OCI-M2 (cell line): ENCODE measurements around the gene FAM184B.

Source experiments
- DNase-seq: peaks from one replicate; lab custom pipeline; 2025; ENCODE audit not compliant: unreplicated experiment; lab: John Stamatoyannopoulos, UW

Gene FAM184B

DNA sequence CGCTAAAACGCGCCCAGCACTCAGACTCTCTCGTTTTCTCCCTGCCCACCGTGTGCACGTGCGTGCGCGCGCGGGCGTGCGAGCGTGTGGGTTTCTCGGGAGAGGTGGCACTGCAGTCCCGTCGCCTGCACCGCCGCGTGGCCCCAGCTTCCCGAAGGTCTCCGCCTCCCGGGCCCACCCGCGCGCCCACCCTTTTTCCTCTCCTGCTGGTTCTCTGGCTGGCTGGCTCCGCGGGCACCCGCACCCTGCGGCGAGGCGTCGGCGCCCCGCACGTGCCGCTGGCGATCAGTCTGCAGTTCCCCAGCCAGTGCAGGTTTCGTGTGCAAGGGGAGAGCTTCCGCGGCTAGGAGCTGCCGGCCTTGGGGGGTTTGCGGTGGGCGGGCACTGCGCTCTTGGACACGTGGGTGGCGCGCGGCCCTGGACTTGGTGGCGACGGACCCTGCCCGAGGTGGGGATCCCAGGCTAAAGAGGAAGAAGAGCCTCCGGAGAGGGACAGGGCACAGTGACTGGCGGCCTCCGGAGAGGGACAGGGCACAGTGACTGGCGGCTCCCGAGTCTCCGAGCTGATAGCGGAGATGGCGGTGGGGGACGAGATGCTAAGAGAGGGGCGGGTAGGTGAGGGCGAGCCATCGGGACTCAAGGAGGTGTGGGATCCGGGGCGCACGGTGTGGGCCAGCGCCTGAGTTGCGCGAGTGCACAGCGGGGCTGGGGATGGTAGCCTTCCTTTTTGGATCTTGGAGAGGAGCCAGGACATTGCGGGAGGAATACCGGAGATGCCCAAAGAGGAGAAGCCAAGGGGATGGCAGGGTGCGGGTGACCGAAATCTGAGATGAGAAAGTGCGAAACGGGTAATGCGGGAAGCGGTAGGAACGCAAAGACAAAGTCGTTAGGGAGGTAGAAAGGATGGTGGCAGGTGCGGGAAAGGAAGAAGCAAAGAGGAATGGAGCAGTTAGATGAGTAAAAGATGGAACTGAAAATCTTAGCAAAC is at the start of gene FAM184B:
Gene FAM184B (minus strand): TSS at position 322 of the 988 bp plus-strand sequence. CDS start 322 bp downstream, outside the sequence.
- no peak for DNase-seq

DNA sequence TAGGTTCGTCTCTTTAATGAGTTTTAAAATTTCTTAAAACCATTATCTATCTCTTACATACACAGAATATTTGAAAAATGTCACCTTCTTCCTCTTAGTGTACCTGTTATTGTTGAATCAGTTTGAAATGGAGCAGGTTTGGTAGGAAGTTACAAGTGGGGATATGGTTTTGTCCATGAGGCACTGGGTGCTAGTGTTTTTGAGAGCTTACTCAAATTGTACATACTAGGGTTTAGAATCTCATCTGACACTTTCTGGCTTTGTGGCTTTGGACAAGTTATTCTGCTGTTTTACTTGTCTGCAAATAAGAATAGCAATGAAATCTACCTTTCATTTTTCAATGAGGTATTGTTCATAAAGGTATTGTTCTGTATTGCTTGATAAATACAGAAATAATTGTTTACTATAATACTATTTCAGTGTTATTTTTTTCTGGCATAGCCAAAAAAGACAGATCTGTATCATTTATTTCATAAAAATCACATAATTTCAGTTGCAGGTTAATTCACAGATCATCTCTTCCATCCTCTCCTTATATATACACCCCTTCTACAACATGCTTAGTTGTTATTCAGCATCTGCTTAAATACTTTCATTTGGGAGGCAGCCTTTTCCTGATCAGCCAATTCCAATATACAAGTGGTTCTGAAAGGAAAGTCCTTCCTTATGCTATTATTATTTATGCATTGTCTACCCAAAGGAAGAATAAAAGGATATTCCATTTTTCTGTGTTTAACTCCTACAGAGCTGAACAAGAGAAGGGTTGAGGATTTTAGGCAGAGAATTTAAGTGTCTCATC is 42.6 kb upstream of the FAM184B start:
- no peak for DNase-seq

GRCh38 chr4:17817027-17817426 is 35.6 kb upstream of the FAM184B start:
- DNase-seq = no peak

GRCh38 chr4:17816142-17816541 is 34.7 kb upstream of the FAM184B start:
- DNase-seq = no peak

DNA sequence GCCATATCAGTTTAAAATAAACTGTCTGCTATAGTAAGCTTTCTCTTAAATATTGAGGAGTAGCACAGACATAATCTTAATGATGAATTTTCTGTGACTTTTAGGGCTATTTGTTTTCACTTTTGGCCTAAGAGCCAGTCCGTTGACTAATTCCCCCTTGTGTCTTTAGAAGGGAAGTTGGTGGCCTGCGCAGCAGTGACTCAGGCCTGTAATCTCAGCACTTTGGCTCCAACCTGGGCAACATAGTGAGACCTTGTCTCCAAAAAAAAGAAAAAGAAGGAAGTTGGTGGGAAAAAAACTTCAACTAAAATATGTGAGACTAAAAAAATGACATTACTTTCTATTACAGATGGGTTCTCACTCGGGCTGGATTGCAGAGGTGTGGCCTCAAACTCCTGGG is 32.7 kb upstream of the FAM184B start:
- DNase-seq = no peak

DNA sequence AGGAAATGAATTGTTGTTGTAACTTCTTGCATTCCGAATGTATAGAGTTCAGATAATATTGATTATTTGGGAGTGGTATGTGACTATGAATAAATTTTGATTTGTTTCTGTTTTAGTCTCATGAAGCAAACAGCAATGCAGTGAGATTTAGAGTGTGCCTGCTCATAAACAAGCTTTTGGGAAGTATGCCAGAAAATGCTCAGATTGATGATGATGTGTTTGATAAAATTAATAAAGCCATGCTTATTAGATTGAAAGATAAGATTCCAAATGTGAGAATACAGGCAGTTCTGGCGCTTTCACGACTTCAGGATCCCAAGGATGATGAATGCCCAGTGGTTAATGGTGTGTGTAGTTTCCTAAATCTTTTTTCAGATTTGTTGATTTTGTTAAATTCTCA is 31.4 kb upstream of the FAM184B start:
- DNase-seq = no peak

GRCh38 chr4:17812125-17812524 is 30.7 kb upstream of the FAM184B start:
- DNase-seq = no peak

DNA sequence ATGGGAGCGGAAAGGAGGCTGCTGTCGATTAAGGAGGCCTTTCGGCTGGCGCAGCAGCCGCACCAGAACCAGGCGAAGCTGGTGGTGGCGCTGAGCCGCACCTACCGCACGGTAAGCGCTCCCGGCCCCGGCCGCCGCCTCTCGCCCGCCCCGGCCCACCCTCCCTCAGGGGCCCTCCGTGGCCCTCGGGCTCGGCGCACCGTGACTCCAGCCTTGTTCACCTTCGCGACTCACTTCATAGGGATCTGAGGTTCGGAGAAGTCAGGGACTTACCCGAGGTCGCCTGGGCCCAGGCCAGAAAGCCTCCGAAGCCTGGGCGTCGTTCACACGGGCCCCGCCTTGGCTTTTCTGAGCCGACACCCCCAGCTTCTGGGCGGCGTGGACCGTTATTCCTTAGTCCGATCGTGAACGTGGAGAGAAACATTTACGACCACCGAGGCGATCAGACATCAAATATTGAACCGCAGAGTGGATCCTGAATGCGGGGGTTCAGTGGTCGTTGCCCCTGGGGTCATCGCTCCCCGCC is 29.7 kb upstream of the FAM184B start:
- no peak for DNase-seq

DNA sequence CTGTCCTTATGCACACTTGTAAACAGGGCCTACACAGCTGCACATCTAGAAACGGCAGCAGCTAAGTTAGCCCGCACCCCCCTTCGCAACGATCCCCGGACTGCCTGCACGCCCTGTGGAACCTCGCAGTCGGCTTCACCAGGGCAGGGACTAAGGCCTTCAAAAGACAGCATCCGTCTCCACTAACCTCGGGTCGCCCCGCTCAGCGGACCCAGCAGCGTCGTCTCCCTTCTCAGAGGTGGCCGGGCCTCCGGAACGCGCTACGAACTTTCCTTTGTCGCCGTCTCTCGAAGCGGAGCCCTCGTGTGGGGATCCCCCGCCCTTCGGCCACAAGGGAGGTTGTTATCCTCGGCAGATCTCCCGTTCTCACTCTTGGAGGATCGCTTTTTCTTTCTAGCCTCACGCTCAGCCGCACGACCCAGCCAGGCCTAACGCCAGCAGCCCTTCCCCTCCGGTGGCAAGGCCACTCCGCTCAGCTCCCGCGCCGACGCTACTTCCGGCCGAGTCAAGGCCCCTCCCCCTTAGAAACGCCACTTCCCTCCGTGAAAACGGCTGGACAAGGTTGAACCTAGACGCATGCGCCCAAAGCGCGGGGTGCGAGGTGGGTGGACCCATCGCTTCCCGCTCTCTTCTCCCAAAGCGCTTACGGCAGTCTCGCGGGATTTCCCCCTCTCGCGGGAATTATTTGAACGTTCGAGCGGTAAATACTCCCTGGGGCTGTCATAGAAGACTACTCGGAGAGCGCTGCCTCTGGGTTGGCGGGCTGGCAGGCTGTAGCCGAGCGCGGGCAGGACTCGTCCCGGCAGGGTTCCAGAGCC is 29.0 kb upstream of the FAM184B start, which contains the start of the genes DCAF16 and NCAPG:
Gene DCAF16 (minus strand): TSS at position 498 of the 818 bp plus-strand sequence. CDS start 6,616 bp downstream, outside the sequence.
Gene NCAPG (plus strand): TSS at position 720 of the 818 bp plus-strand sequence. CDS start 99 bp downstream, outside the sequence.
- DNase-seq = peak; percentile 90

DNA sequence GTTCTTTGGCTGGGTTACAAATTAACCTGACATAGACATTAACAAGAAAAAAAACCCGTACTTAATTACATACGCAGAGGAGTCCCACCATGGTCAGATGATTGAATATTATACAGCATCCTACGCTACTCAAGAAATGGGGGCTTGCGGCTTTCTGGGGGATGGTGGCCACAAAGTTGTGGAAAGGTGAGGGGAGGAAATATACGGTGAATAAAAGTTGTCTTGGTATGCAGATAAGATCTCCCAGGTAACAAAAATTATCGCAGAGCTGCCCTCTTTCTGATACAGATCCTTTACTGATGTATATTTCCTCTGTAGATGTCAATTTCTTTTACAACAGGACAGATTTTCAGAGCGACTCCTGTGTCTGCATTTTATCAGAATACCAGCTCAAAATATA is 28.2 kb upstream of the FAM184B start:
- DNase-seq = no peak

DNA sequence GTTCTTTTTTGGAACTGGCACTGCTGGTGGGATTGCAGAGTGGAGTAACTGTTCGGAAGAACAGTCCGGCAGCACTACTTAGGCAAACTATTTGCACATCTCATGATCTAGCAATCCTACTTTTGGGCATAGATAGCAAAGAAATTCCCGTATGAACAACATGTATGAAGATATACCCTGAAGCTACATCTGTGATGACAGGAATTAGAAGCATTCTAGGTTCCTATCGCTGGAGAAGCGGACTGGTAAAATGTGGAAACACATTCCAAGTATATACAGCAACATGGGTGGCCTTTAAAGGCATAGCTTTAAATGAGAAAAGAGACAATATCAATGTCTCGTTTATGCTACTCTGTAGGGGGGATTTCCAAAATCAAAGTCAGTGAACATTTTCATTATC is 26.0 kb upstream of the FAM184B start:
- no peak for DNase-seq

- DNase-seq = no peak
Measured at GRCh38 chr4:17805580-17806155, 24.2 kb upstream of the FAM184B start.

DNA sequence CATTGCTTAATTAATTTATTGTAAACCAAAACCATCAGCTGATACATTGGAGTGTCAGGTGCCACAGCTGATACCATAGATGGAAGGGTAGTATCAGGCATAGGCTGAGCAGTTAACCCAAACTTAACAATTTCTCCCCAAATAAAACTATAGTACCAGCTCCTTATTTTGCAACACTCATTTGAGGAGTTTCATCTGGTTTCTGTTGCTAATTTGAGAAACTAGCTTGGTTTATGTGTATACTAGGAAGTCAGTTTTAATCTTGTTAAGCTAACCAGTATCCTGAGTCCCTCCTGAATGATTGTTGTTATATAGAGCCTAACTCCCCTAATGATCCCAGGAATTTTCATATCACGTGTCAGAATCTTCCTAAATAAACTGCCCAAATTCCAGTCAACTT is 16.4 kb upstream of the FAM184B start:
- no peak for DNase-seq

GRCh38 chr4:17794730-17795129 is 13.3 kb upstream of the FAM184B start:
- DNase-seq = no peak

DNA sequence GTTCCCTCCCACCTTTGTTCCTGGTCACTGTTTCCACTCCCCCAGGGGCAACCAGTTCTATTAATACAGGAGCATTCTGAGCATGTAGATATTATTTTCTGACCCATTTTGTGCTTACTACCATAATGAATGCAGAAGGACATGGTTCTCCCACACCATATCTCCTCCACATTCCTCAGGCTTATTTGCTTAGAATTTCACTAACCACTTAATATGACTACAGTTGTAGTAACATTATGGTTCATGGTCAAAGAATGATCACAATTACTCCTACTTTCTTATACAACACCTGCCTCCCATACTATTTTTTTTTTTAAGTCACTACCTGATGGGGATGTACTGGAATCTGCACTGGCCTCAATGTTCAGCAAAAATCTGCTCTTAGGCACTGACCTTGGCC is 7.5 kb upstream of the FAM184B start:
- no peak for DNase-seq

DNA sequence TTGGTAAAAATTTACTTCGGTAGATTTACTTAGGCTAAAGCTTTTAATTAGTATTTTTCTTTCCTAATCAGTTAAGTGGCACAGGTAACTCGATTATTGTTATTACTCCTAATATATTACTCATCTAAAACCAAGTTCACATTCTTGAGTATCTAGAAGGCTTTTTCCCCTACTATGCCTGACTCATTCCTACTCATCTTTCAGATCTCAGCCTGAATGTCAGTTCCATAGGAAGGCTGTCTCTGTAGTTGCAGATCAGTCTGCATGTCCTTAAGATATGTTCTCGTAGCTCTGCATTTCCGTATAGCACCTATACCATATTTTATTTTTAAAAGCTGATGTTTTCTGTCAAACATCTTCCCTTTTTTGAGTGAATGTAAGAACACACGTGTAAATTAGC is 5.9 kb upstream of the FAM184B start:
- DNase-seq = no peak

DNA sequence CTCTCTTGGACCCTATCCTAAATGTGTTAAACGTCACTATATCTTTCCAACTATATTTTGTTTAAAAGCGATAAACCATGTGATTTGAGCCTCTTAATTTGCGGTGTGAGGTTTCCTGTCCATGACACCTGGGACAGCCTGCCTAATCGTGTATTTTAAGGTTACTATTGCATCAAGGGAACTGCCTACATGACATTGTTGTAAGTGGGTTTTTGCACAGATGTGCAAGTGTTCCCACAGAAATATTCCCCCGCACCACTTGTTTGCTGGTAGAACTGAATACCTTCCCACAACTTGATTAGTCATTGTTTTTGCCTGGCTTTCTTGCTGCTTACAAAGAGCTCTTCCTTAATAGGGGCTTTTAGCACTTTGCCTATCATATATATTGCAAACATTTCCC is 5.1 kb upstream of the FAM184B start:
- DNase-seq = no peak

GRCh38 chr4:17785858-17786257 is 4.4 kb upstream of the FAM184B start:
- DNase-seq = no peak

DNA sequence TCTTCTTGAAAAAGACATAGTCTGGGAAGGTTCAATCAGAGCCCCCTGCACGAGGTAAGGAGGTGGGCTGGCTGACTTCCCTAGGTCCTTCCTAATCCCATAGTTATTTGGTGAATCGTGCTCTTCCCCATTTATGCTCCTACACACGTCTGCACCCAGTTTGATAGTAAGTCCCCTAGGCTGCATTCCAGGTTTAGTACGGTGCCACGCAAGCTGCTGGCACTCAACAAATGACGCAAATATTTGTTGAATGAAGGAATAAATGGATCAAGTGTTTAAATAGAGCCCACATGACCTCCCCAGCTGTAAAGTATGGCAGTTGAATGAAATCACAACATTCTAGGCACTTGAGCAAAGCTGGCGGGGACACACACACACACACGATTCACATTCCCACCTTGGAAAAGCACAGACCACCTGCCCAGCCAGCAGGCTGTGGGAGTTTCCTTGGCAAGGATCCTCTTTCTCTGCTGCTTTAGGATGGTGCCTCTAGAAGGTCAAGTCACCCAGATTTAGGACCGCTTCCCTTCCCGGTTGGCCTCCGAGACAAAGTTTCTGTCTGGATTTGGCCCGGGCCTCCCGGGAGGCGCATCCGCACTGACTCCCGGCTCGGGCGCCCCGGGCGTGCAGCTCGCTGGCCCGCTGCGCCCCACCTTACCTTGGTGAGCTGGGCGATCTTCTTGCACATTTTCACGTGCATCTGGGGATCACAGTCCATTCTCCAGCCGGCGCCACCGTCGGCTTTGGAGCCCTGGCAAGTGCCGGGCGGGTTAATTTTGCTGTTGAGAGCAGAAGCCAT is 721 bp downstream of the FAM184B start:
- DNase-seq = no peak
